ENCODE measurements around the gene DHCR7.

DNA sequence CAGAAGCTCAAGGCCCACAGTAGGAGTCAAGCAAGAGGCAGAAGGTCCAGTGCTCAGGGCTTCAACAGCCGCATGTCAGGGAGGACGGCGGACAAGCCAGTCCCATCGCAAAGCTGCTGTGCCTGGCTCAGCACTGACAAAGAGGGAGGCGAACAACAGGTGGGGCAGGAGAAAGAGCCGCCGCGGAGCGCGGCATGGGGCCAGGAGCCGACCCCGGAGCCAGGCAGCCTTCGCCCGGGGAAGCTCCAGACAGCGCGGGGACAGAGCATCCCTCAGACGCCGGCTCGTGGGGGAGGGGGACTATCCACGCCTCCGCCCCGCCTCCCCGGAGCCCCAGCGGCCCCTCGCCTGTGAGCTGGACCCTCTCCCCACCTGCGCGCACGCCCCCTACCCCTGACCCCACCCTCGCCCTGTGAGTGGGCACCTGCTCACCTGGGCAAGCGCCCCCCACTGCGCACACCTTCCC lies 369 bp downstream of the DHCR7 start:
- TF ChIP-seq, protein P1, sequence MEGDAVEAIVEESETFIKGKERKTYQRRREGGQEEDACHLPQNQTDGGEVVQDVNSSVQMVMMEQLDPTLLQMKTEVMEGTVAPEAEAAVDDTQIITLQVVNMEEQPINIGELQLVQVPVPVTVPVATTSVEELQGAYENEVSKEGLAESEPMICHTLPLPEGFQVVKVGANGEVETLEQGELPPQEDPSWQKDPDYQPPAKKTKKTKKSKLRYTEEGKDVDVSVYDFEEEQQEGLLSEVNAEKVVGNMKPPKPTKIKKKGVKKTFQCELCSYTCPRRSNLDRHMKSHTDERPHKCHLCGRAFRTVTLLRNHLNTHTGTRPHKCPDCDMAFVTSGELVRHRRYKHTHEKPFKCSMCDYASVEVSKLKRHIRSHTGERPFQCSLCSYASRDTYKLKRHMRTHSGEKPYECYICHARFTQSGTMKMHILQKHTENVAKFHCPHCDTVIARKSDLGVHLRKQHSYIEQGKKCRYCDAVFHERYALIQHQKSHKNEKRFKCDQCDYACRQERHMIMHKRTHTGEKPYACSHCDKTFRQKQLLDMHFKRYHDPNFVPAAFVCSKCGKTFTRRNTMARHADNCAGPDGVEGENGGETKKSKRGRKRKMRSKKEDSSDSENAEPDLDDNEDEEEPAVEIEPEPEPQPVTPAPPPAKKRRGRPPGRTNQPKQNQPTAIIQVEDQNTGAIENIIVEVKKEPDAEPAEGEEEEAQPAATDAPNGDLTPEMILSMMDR (IDR thresholded peaks at IDR 0.05) = no peak
- no peak for TF ChIP-seq POLR2A (IDR thresholded peaks at IDR 0.05)
